Measurements from ENCODE around the gene ZNF618.
"Not testable (repeated sequence)": the region's sequence is repeated elsewhere in the genome, so short reads cannot be mapped to it uniquely, and the experiment has no call there.

ZNF618 gene

GRCh38 chr9:113992276-113992951, 116.3 kb downstream of the ZNF618 start:
- Histone ChIP-seq H3K4me1 (ENCODE audit: insufficient read depth, low read length) (peaks cover 27% of the 10 kb centered on the region), H3K9me3 (ENCODE audit: low read length) (no peaks in the 10 kb centered on the region), H3K27me3 (ENCODE audit: control insufficient read depth in 1 of 2, insufficient read depth in 2 of 2, low read length in 2 of 2) (no peaks in the 10 kb centered on the region), H3K4me3 (ENCODE audit: low read depth in 1 of 2, low read length in 2 of 2) (no peak overlapping the region), H3K36me3 (ENCODE audit: insufficient read depth, low read length) (no peaks in the 10 kb centered on the region), H3K27ac (ENCODE audit: low read depth, low read length) (no peak overlapping the region), H3K9ac (ENCODE audit: low read length) (no peak overlapping the region)

- H3K27ac ChIP-seq (ENCODE audit: low read depth, low read length), result no peak overlapping the region
- no peaks in the 10 kb centered on the region for H3K36me3 ChIP-seq (ENCODE audit: insufficient read depth, low read length)
- H3K4me3 ChIP-seq (ENCODE audit: low read depth in 1 of 2, low read length in 2 of 2), result no peak overlapping the region
- peaks cover 27% of the 10 kb centered on the region for H3K4me1 ChIP-seq (ENCODE audit: insufficient read depth, low read length)
- no peak overlapping the region for H3K9ac ChIP-seq (ENCODE audit: low read length)
- no peaks in the 10 kb centered on the region for H3K27me3 ChIP-seq (ENCODE audit: control insufficient read depth in 1 of 2, insufficient read depth in 2 of 2, low read length in 2 of 2)
- H3K9me3 ChIP-seq (ENCODE audit: low read length), result no peaks in the 10 kb centered on the region
Measured at GRCh38 chr9:113992994-113993393, 116.9 kb downstream of the ZNF618 start.

- Histone ChIP-seq H3K4me1 (ENCODE audit: insufficient read depth, low read length) (peaks cover 27% of the 10 kb centered on the region), H3K9ac (ENCODE audit: low read length) (no peak overlapping the region)
Measured at GRCh38 chr9:113993838-113994540, 117.9 kb downstream of the ZNF618 start.

GRCh38 chr9:113995401-113995800, 119.3 kb downstream of the ZNF618 start:
- no peak overlapping the region for H3K27ac ChIP-seq (ENCODE audit: low read depth, low read length)
- H3K4me3 ChIP-seq (ENCODE audit: low read depth in 1 of 2, low read length in 2 of 2), result no peak overlapping the region
- H3K27me3 ChIP-seq (ENCODE audit: control insufficient read depth in 1 of 2, insufficient read depth in 2 of 2, low read length in 2 of 2), result no peaks in the 10 kb centered on the region
- H3K4me1 ChIP-seq (ENCODE audit: insufficient read depth, low read length), result peaks cover 27% of the 10 kb centered on the region
- no peaks in the 10 kb centered on the region for H3K36me3 ChIP-seq (ENCODE audit: insufficient read depth, low read length)
- no peaks in the 10 kb centered on the region for H3K9me3 ChIP-seq (ENCODE audit: low read length)
- no peak overlapping the region for H3K9ac ChIP-seq (ENCODE audit: low read length)

More at GRCh38 chr9:113993838-113994540, 117.9 kb downstream of the ZNF618 start:
- Histone ChIP-seq H3K27ac (ENCODE audit: low read depth, low read length) (no peak overlapping the region), H3K27me3 (ENCODE audit: control insufficient read depth in 1 of 2, insufficient read depth in 2 of 2, low read length in 2 of 2) (no peaks in the 10 kb centered on the region), H3K4me3 (ENCODE audit: low read depth in 1 of 2, low read length in 2 of 2) (no peak overlapping the region), H3K36me3 (ENCODE audit: insufficient read depth, low read length) (no peaks in the 10 kb centered on the region), H3K9me3 (ENCODE audit: low read length) (no peaks in the 10 kb centered on the region)

GRCh38 chr9:113995963-113996362, 119.9 kb downstream of the ZNF618 start:
- Histone ChIP-seq H3K4me3 (ENCODE audit: low read depth in 1 of 2, low read length in 2 of 2) (no peak overlapping the region), H3K36me3 (ENCODE audit: insufficient read depth, low read length) (no peaks in the 10 kb centered on the region), H3K27ac (ENCODE audit: low read depth, low read length) (no peak overlapping the region), H3K9ac (ENCODE audit: low read length) (no peak overlapping the region), H3K27me3 (ENCODE audit: control insufficient read depth in 1 of 2, insufficient read depth in 2 of 2, low read length in 2 of 2) (no peaks in the 10 kb centered on the region), H3K9me3 (ENCODE audit: low read length) (no peaks in the 10 kb centered on the region), H3K4me1 (ENCODE audit: insufficient read depth, low read length) (peaks cover 27% of the 10 kb centered on the region)

GRCh38 chr9:113996531-113997001, 120.5 kb downstream of the ZNF618 start:
- Histone ChIP-seq H3K4me3 (ENCODE audit: low read depth in 1 of 2, low read length in 2 of 2) (no peak overlapping the region), H3K9me3 (ENCODE audit: low read length) (no peaks in the 10 kb centered on the region), H3K36me3 (ENCODE audit: insufficient read depth, low read length) (no peaks in the 10 kb centered on the region), H3K27me3 (ENCODE audit: control insufficient read depth in 1 of 2, insufficient read depth in 2 of 2, low read length in 2 of 2) (no peaks in the 10 kb centered on the region), H3K27ac (ENCODE audit: low read depth, low read length) (no peak overlapping the region), H3K9ac (ENCODE audit: low read length) (no peak overlapping the region), H3K4me1 (ENCODE audit: insufficient read depth, low read length) (peaks cover 27% of the 10 kb centered on the region)

GRCh38 chr9:113997064-113997463, 121.0 kb downstream of the ZNF618 start:
- H3K27me3 ChIP-seq (ENCODE audit: control insufficient read depth in 1 of 2, insufficient read depth in 2 of 2, low read length in 2 of 2); H3K9me3 ChIP-seq (ENCODE audit: low read length); H3K9ac ChIP-seq (ENCODE audit: low read length); H3K27ac ChIP-seq (ENCODE audit: low read depth, low read length); H3K36me3 ChIP-seq (ENCODE audit: insufficient read depth, low read length); H3K4me3 ChIP-seq (ENCODE audit: low read depth in 1 of 2, low read length in 2 of 2): not testable (repeated sequence)
- H3K4me1 ChIP-seq (ENCODE audit: insufficient read depth, low read length), result peaks cover 25% of the 10 kb centered on the region

GRCh38 chr9:113997610-113998009, 121.5 kb downstream of the ZNF618 start:
- H3K9me3 ChIP-seq (ENCODE audit: low read length), result no peaks in the 10 kb centered on the region
- H3K27me3 ChIP-seq (ENCODE audit: control insufficient read depth in 1 of 2, insufficient read depth in 2 of 2, low read length in 2 of 2), result no peaks in the 10 kb centered on the region
- no peak overlapping the region for H3K4me3 ChIP-seq (ENCODE audit: low read depth in 1 of 2, low read length in 2 of 2)
- H3K4me1 ChIP-seq (ENCODE audit: insufficient read depth, low read length), result peaks cover 19% of the 10 kb centered on the region
- no peak overlapping the region for H3K27ac ChIP-seq (ENCODE audit: low read depth, low read length)
- H3K9ac ChIP-seq (ENCODE audit: low read length), result no peak overlapping the region
- H3K36me3 ChIP-seq (ENCODE audit: insufficient read depth, low read length), result no peaks in the 10 kb centered on the region

GRCh38 chr9:113998114-113998513, 122.0 kb downstream of the ZNF618 start:
- H3K4me1 ChIP-seq (ENCODE audit: insufficient read depth, low read length), result peaks cover 14% of the 10 kb centered on the region
- no peaks in the 10 kb centered on the region for H3K27me3 ChIP-seq (ENCODE audit: control insufficient read depth in 1 of 2, insufficient read depth in 2 of 2, low read length in 2 of 2)
- no peak overlapping the region for H3K9ac ChIP-seq (ENCODE audit: low read length)
- no peak overlapping the region for H3K27ac ChIP-seq (ENCODE audit: low read depth, low read length)
- no peaks in the 10 kb centered on the region for H3K9me3 ChIP-seq (ENCODE audit: low read length)
- no peaks in the 10 kb centered on the region for H3K36me3 ChIP-seq (ENCODE audit: insufficient read depth, low read length)
- no peak overlapping the region for H3K4me3 ChIP-seq (ENCODE audit: low read depth in 1 of 2, low read length in 2 of 2)

- Histone ChIP-seq H3K27ac (ENCODE audit: low read depth, low read length) (no peak overlapping the region), H3K4me3 (ENCODE audit: low read depth in 1 of 2, low read length in 2 of 2) (no peak overlapping the region), H3K9me3 (ENCODE audit: low read length) (no peaks in the 10 kb centered on the region), H3K4me1 (ENCODE audit: insufficient read depth, low read length) (peaks cover 9% of the 10 kb centered on the region), H3K27me3 (ENCODE audit: control insufficient read depth in 1 of 2, insufficient read depth in 2 of 2, low read length in 2 of 2) (no peaks in the 10 kb centered on the region), H3K9ac (ENCODE audit: low read length) (no peak overlapping the region), H3K36me3 (ENCODE audit: insufficient read depth, low read length) (no peaks in the 10 kb centered on the region)
Measured at GRCh38 chr9:113998525-113999255, 122.6 kb downstream of the ZNF618 start.

- Histone ChIP-seq H3K27me3 (ENCODE audit: control insufficient read depth in 1 of 2, insufficient read depth in 2 of 2, low read length in 2 of 2) (no peaks in the 10 kb centered on the region), H3K4me3 (ENCODE audit: low read depth in 1 of 2, low read length in 2 of 2) (no peak overlapping the region), H3K36me3 (ENCODE audit: insufficient read depth, low read length) (peaks cover 1% of the 10 kb centered on the region), H3K9ac (ENCODE audit: low read length) (no peak overlapping the region), H3K27ac (ENCODE audit: low read depth, low read length) (no peak overlapping the region), H3K9me3 (ENCODE audit: low read length) (no peaks in the 10 kb centered on the region), H3K4me1 (ENCODE audit: insufficient read depth, low read length) (peaks cover under 1% of the 10 kb centered on the region)
Measured at GRCh38 chr9:113999256-114000062, 123.3 kb downstream of the ZNF618 start.
